G401 (cell line): ENCODE measurements around the gene CHST12. TPM values are rescaled to one million over a fixed set of nuclear protein-coding genes. Genes with fewer than 3 reads are reported as not detected.

ENCODE experiments used
- DNase-seq: peaks from one replicate; pipeline ENCODE4 v3.0.0-alpha.2; 2015; ENCODE audit warnings: low spot score
- in situ Hi-C: cut with HindIII; loops from 2 replicates; pipeline ENCODE4 v1.10.0; 2016; ENCODE audit warnings: low sequenced_read_pairs, mixed read lengths
- total RNA-seq: library from RNA; depleted of rRNA; stranded (reverse); fragments of >200 nt; shearing (Covaris generic); gene quantifications from 2 replicates; pipeline ENCODE4 v1.2.3, GENCODE V29; 2014; rRNA removed

CHST12 gene
- total RNA-seq, 1 experiment from 2014 or later, result 13.5 TPM

DNA sequence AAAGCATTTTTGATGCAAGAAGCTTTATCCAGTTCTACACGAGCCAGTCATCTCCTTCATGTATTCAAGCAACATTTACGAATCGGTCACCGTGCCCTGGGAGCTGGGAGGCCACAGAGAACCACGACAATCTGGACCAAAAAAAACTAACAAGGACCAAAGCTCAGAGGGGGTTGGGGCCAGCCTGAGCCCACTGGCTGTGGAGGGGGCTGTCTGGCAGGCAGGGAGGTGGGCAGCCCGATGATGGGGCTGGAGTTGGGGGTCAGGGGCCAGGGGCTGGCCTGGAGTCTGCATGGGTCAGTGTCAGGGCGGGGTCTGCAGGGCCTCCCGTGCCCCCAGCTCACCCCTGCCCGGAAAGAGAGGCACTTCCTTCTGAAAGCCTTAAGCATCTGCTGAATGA is 85.3 kb downstream of the CHST12 start:
- in situ Hi-C loops, result no loop called here
- no peak for DNase-seq

DNA sequence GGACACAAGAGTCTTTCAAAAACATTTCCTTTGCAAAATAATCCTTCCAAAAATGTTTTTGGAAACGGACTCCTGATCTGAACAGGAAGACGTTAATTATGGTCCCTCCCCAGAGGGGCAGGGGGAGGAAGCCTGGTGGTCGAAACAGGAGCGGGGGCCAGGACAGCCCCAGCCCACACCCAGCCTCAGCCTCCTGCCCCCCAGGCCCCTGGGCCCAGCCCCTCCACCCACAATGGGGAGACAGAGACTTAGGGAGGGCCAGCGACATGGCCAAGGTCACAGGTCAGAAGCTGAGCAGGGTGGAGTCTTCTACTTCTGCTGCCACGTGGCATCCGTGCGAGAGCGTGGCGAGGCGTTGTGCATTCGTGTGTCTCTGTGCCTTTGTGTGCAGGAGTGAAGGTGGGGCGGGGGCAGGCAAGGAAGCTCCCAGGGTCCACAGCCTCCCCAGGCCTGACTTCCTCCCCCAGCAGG is 86.8 kb downstream of the CHST12 start:
- in situ Hi-C loops, result no loop called here

DNA sequence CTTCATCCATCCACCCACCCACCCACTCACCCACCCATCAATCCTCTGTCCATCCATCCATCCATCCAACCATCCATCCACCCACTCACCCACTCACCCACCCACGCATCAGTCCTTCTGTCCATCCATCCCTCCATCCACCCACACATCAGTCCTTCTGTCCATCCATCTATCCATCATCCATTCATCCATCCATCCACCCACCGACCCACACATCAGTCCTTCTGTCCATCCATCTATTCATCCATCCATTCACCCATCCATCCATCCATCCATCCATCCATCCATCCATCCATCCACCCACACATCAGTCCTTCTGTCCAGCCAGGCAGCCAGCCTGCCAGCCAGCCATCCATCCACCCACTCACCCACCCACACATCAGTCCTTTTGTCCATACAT is 88.6 kb downstream of the CHST12 start:
- in situ Hi-C loops, result no loop called here
- no peak for DNase-seq

More for the DNA sequence above, 86.8 kb downstream of the CHST12 start:
- DNase-seq, result no peak

- in situ Hi-C loops, result no loop called here
- DNase-seq, result no peak
Measured at GRCh38 chr7:2493205-2494164, 90.1 kb downstream of the CHST12 start.

DNA sequence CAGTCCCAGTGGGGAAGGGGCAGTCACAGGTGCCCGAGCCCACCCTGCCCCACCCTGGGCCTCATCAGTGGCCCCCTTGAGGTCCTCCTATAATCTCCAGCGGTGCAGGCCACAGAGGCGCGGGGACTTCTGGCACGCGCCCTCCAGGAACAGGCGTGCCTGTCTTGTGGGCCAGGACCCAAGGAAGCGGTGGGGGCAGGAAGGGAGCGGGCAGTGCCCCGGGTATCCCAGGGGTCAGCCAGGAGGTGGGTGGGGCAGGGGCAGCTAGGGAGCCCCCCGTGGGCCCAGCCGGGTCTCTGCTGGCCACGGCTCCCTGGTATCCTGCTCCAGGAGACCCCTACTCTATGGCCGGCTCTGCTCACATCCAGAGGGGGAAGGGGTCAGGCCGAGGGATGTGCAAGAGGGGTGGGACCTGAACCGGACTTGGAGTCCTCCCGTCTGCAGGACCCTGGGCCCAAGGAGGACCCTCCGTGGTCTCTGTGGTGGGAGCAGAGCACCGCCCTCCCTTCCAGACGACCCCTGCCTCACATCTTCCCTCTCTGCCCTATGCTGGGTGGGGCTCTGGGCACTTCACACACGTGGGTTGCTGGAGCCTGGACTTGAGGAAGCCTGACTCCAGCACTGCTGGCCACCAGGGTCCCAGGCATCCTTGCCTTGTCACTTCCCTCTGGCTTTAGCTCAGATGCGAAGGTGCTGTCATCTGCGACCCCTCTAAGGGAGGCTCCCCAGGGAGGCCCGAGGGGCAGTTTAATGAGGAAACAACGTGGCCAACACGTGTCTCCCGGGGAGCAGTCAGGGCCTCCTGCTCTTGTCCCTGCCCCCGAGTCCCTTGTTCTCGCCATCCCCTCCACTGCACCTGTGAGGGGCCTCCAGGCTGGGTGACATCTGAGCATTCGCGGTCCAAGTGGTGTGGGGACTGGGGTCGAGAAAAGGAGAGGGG is 91.0 kb downstream of the CHST12 start:
- no peak for DNase-seq
- in situ Hi-C loops, result no loop called here

- DNase-seq, result no peak
- in situ Hi-C loops, result no loop called here
Measured at GRCh38 chr7:2495418-2496299, 92.2 kb downstream of the CHST12 start.

- in situ Hi-C loops, result no loop called here
Measured at GRCh38 chr7:2496375-2496774, 93.0 kb downstream of the CHST12 start.

DNA sequence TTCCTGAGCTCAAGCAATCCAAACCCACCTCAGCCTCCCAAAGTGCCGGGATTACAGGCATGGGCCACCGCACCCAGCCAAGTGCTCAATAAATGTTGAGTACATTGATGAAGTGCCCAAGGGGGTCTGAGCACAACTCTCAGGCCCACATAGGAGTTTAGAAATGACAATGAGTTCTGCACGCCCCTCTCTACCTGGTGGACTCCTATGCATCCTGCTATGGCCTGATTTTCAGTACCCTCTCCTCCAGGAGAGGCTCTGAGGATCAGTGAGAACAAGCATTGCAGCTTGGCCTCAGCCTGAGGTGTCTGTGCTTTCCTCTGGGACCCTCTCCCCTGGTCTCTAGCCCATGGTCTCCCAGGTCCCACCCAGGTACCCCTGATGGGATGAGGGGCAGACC is 93.7 kb downstream of the CHST12 start:
- DNase-seq, result no peak
- in situ Hi-C loops, result no loop called here

More at GRCh38 chr7:2496375-2496774, 93.0 kb downstream of the CHST12 start:
- no peak for DNase-seq

DNA sequence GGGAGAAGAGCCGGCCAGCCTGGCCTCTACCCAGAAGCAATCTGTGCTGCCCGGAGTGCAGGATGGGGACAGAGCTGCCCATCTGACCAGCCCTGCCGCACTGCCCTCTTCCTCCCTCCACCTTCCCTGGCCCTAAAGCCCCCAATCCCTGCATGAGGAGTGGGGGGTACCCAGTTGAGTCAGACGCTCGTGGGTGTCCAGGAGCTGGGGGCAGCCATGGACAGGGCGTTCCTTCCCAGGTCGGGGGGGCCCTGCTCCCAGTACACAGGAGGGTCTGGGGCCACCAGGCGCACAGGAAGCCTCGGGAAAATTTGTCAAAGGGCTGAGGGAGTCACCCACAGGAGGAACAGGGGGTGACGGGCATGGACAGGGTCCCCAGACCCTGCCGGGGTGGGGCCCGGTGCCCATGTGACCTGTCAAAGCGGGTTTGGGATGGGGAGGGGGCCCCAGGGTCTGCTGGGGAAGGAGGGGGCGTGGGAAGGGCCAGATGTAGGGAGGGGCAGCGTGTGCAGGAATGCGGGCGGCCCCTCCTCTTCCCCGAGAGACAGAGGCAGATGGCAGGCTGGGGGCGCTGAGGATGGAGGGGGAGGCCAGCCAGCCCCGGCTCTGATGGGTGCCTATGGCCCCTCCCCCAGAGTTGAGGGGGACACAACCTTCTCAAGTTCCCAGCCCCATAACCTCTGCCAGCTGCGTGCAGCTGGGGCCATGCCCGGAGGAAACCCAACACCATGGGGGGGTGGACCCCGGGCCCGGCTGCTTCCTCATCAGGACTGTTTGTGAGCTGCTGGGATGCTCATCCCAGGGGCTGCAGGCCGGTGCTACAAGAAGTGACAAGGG is 94.3 kb downstream of the CHST12 start:
- in situ Hi-C loops, result no loop called here
- no peak for DNase-seq

Other genes with a start within 250 kb of the CHST12 start
- gene MAD1L1, start 170.7 kb upstream of the CHST12 start, total RNA-seq, result 77.8 and 163 TPM in 2 replicates
- 57.5 and 57.8 TPM in 2 replicates for gene MRM2, start 161.4 kb upstream of the CHST12 start, total RNA-seq
- 31.4 and 37.8 TPM in 2 replicates for gene NUDT1, start 161.4 kb upstream of the CHST12 start, total RNA-seq
- gene SNX8, start 89.2 kb upstream of the CHST12 start, total RNA-seq, result 52.9 and 74.2 TPM in 2 replicates
- 217 and 294 TPM in 2 replicates for gene EIF3B, start 48.8 kb upstream of the CHST12 start, total RNA-seq
- gene GRIFIN, start 72.8 kb downstream of the CHST12 start, total RNA-seq, result not detected in 2 replicates
- gene LFNG, start 116.2 kb downstream of the CHST12 start, total RNA-seq, result 3.4 and 5.6 TPM in 2 replicates
- gene BRAT1, start 151.9 kb downstream of the CHST12 start, total RNA-seq, result 87.3 and 104 TPM in 2 replicates
- gene IQCE, start 155.4 kb downstream of the CHST12 start, total RNA-seq, result 21.6 and 32.9 TPM in 2 replicates
- gene TTYH3, start 228.4 kb downstream of the CHST12 start, total RNA-seq, result 17.7 and 18.7 TPM in 2 replicates